Duodenal mucosa (tissue), 2 donors: Measurements from ENCODE around the gene LRG1.

Source experiments
- H3K27ac ChIP-seq: one replicate; pipeline ENCODE4 v1.7.0; 2013; ENCODE audit warnings: low read depth, low read length
- H3K27me3 ChIP-seq, 2 donors: one replicate each; pipeline ENCODE4 v1.7.0; 2013; ENCODE audit warnings: low read length in 2 of 2, control low read depth in 1 of 2; ENCODE audit not compliant: insufficient read depth in 2 of 2, control insufficient read depth in 1 of 2
- H3K36me3 ChIP-seq, 2 donors: one replicate each; pipeline ENCODE4 v1.7.0; 2013; ENCODE audit warnings: low read length in 2 of 2, control low read depth in 1 of 2; ENCODE audit not compliant: insufficient read depth in 2 of 2, control insufficient read depth in 1 of 2
- H3K4me1 ChIP-seq, 2 donors: one replicate each; pipeline ENCODE4 v1.7.0; 2013; ENCODE audit warnings: low read length in 2 of 2, control low read depth in 1 of 2; ENCODE audit not compliant: insufficient read depth in 2 of 2, control insufficient read depth in 1 of 2
- H3K4me3 ChIP-seq, 2 donors: one replicate each; pipeline ENCODE4 v1.7.0; 2013; ENCODE audit warnings: low read length in 2 of 2, low read depth in 1 of 2
- H3K9ac ChIP-seq, 2 donors: one replicate each; pipeline ENCODE4 v1.7.0; 2013; ENCODE audit warnings: low read length in 2 of 2, low read depth in 1 of 2
- H3K9me3 ChIP-seq, 2 donors: one replicate each; pipeline ENCODE4 v1.7.0; 2013; ENCODE audit warnings: low read length in 2 of 2, control low read depth in 1 of 2; ENCODE audit not compliant: control insufficient read depth in 1 of 2

Gene LRG1

DNA sequence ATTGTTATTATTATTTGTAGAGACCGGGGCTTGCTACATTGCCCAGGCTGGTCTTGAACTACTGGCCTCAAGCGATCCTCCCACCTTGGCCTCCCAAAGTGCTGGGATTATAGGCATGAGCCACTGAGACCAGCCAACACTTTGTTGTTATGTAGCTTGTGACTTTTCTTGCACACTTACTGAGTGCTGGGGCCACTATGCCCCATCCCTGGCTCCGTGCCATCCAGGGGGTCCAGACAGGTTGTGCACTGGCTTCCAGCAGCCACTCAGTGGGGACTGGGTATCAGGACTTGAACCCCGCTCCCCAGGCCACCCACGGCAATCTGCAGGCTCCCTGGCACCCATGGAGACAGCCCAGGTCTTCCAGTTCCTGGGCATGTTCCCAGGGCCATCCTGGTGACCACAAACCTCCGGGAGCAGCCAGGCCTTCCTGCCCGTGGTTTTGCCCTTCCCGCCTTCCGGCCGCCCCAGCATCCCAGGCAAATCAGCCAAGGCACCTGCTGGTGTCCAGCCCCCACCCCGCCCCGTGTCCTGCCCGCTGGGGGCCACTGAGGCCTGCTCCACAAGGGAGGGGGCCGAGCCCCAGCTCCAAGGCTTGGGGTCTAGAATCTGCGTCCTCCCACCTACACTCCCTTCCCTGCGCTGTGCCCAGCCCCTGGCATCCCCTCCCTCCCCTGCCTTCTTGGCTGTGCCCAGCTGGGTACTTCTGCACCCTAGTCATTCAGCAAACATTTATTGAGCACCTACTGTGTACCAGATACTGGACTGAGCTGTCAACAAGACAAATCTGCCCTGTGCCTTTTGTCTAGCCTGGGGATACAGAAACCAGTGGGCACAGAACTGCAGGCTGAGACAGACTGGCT is 43.4 kb upstream of the LRG1 start:
- Histone ChIP-seq H3K36me3 (no peaks in the 10 kb centered on the region), H3K9ac (no peak overlapping the region), H3K9me3 (no peaks in the 10 kb centered on the region), H3K27ac (no peak overlapping the region), H3K4me3 (no peak overlapping the region), H3K27me3 (peaks cover 63 to 69% of the 10 kb centered on the region in 2 donors), H3K4me1 (peaks cover 0 to 4% of the 10 kb centered on the region in 2 donors)

DNA sequence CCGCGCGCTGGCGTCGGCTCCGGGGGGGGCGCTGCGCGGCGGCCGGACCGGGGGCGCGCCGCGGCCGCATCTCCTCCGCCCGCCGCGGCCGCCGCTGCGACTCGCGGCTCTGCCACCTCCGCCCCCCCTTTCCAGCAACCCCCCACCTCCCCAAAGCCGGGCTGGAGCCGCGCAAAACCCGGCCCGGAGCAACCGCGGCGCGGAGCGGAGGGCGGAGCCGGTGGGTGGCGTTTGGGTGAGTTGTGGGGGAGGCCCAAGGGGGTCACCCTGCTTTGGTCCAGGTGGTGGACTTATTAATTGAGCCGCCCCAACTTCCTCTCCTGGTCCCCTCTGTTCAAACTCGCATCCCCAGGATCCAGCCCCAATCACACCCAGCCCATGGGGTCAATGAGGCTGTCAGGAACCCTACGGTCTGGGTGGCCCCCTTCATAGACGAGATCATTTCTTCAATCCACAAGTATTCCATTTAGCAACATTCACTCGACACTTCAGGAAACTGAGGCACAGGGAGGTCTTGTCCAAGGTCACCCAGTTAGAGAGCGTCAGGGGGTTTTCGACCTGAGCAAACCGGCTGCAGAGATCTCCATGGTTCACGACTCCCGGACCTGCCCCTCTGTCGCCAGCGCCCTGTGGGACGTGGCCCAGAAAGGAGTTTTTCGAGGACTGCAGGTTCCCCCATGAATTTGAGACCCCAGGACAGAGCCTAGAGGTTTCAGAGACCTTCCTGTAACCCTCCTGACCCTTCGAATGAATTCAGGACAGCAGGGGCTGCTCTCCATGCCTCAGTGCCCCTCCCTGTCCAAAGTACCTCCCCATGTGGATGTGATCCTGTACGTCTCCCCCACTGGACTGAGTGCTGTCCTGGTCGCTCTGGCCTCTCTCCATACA is 42.1 kb upstream of the LRG1 start:
- H3K27ac ChIP-seq = no peak overlapping the region
- no peak overlapping the region for H3K4me3 ChIP-seq
- no peaks in the 10 kb centered on the region for H3K36me3 ChIP-seq
- no peak overlapping the region for H3K9ac ChIP-seq
- H3K4me1 ChIP-seq = peaks cover 0 to 4% of the 10 kb centered on the region in 2 donors
- H3K27me3 ChIP-seq = peaks cover 67% of the 10 kb centered on the region in 2 donors
- no peaks in the 10 kb centered on the region for H3K9me3 ChIP-seq

DNA sequence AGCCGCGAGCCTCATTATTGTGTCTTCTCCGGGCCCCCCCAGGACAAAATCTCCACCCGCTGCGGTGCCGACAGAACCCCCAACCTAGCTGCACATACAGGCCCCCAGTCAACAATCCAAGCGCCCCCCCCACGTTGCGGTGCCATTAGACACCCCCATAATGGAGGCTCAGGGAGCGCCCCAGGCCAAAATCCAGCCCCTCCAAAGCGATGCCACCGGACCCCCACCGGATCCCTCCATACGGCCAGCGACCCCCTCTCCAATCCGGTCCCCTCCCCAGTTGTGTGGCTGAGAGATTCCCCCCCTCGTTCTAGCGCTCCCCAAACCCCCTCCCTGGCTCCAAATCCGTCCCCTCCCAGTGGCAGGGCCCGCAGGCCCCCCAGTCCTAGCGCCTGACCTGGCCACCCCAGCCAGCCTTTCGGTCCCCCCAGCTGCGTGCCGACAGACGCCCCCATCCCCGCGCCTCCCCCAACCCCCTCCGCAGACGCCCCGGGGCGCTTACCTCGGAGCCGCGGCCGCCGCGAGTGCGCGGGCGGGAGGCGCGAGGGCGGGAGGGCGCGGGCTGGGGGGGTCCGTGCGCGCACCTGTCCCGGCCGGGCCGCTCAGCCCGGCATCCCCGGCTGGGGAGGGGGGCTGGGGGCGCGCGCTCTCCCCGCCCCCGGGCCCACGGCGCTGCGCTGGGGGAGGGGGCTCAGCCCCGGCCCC is 41.3 kb upstream of the LRG1 start:
- no peak overlapping the region for H3K4me3 ChIP-seq
- no peak overlapping the region for H3K27ac ChIP-seq
- H3K9ac ChIP-seq = no peak overlapping the region
- H3K4me1 ChIP-seq = peaks cover 0 to 4% of the 10 kb centered on the region in 2 donors
- peaks cover 59 to 63% of the 10 kb centered on the region in 2 donors for H3K27me3 ChIP-seq
- no peaks in the 10 kb centered on the region for H3K36me3 ChIP-seq
- no peaks in the 10 kb centered on the region for H3K9me3 ChIP-seq

DNA sequence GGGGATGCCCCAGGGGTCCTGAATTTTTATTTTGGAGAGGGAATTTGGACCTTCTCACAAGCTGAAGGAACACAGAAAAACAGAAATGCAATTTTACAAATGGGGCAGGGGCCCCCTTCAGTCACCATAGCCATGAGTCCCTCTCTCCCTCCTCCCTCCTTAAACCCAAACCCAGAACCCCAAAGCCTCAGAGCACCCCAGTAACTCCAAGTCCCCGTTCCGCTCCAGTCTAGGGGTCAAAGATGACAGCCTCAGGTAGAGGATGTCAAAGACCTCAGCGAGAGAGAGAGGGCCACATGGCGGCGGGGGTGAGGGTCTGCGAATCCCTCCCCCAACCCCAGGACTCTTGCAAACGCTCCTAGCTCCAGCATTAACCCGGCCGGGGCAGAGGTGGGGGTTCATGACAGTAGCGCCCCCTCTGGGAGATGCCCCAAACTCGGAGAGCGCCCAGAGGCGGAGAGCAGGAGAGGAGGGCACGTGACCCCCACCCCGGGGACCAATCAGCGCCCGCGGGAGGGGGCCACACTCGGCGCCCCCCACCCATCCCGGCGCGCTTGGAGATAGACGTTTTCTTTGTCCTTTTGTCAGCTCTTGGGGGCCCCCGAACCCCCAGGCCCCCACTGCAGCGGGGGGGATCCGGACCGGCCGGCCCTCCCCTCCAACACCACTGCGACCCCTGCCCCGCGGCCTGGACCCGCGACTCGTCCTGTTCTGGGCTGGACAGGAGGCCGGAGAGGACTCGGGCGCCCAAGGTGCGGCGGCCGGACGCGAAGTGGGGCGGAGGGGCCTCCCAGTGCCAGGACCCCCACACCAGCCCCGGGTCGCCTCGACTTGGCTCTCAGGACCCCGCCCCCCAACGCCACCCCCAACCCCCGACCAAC is 40.4 kb upstream of the LRG1 start:
- H3K4me3 ChIP-seq = no peak overlapping the region
- H3K4me1 ChIP-seq = peaks cover 0 to 4% of the 10 kb centered on the region in 2 donors
- H3K27me3 ChIP-seq = peaks cover 54 to 65% of the 10 kb centered on the region in 2 donors
- no peak overlapping the region for H3K9ac ChIP-seq
- H3K36me3 ChIP-seq = no peaks in the 10 kb centered on the region
- H3K27ac ChIP-seq = no peak overlapping the region
- H3K9me3 ChIP-seq = no peaks in the 10 kb centered on the region

DNA sequence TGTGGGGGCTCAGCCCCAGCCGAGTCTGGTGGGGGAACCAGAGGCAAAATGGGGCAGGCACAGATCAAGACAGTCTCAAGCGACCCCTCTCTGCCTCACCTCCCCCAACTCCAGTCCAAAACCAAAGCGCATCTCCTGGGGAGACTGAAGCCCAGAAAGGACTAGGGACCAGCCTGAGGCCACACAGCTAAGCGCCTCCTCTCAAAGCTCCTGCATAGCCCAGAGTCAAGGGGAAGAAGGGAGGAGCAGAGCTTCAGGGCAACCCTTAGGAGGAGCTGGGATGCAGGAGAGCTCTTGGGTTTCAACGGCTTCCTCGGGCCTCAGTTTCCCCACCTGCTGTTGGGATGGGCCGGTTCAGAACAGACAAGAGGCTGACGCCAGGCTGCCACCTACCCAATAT is 39.6 kb upstream of the LRG1 start:
- H3K4me1 ChIP-seq = peaks cover 0 to 4% of the 10 kb centered on the region in 2 donors
- H3K9ac ChIP-seq = no peak overlapping the region
- peaks cover 47 to 62% of the 10 kb centered on the region in 2 donors for H3K27me3 ChIP-seq
- no peaks in the 10 kb centered on the region for H3K9me3 ChIP-seq
- no peaks in the 10 kb centered on the region for H3K36me3 ChIP-seq
- H3K27ac ChIP-seq = no peak overlapping the region
- H3K4me3 ChIP-seq = no peak overlapping the region

DNA sequence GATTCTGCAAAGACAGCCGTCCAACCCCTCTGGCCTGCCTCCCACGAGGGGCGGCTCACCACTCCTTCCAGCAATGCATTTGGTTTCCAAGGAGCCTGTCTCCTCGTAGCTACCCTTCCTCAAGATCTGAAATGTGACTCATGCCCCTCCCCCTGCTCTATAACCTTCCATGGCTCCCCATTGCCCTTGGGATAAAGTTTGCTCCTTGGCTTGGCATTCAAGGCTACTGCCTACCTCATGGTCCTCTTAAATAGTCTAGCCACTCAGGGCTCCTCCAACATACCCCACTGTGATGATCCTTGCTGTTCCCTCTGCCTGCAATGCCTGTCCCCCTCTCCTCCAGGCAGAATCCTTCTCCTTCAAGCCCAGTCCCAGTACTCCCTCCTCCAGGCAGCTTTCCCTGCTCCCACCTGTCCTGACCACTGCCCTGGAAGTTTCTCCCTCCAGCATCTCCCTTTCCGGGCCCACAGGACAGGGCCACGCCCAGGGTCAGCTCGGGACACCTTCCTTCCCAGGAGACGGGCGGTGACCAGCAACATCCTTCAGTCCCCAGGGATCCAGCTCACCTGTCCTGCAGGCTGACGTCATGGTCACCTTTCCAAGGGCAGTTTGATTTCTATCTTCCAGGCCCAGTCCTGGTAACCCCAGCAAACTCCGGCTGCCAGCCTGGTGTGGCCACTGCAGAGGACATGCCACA is 38.9 kb upstream of the LRG1 start:
- Histone ChIP-seq H3K27me3 (peaks cover 42 to 56% of the 10 kb centered on the region in 2 donors), H3K36me3 (no peaks in the 10 kb centered on the region)

DNA sequence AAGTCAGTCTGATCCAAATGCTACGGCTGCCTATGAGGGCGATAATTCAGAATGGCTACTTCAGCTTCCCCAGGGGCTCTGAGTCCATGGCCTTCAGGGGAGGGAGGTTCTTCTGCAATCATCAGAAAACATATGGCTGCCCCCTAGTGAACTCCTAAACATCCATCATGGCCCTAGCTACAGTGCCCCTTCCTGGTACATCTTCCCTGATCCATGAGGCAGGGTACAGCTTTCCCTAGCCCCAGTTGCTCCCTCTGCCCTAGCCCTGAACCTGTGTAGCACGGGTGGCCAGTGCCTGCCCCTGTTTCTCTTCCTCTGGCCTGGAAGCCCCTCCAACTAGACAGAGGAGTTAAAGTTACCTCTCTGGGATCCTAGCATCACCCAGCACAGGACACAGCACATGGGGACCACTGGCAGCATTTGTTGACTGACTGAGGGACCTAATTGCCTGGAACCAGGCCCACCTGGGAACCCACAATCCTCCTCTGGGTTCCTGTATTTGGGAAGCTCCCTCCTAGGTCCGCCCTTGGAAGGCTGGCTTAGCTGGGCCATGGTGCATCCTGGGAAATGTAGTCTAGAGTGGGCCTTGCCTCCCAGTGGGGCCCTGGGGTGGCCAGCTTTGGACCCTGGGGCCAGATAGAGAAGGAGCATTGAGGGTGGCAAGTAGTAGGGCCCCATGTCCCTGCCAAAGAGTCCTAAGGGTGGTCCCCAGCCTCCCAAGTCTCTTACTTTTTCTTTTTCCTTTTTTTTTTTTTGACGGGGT is 37.4 kb upstream of the LRG1 start:
- Histone ChIP-seq H3K4me1 (no peaks in the 10 kb centered on the region), H3K27ac (no peak overlapping the region), H3K36me3 (no peaks in the 10 kb centered on the region), H3K9me3 (no peaks in the 10 kb centered on the region), H3K4me3 (no peak overlapping the region), H3K9ac (no peak overlapping the region), H3K27me3 (peaks cover 32 to 42% of the 10 kb centered on the region in 2 donors)

More for the DNA sequence above, 38.9 kb upstream of the LRG1 start:
- Histone ChIP-seq H3K4me3 (no peak overlapping the region), H3K27ac (no peak overlapping the region), H3K9me3 (no peaks in the 10 kb centered on the region), H3K4me1 (no peaks in the 10 kb centered on the region), H3K9ac (no peak overlapping the region)

DNA sequence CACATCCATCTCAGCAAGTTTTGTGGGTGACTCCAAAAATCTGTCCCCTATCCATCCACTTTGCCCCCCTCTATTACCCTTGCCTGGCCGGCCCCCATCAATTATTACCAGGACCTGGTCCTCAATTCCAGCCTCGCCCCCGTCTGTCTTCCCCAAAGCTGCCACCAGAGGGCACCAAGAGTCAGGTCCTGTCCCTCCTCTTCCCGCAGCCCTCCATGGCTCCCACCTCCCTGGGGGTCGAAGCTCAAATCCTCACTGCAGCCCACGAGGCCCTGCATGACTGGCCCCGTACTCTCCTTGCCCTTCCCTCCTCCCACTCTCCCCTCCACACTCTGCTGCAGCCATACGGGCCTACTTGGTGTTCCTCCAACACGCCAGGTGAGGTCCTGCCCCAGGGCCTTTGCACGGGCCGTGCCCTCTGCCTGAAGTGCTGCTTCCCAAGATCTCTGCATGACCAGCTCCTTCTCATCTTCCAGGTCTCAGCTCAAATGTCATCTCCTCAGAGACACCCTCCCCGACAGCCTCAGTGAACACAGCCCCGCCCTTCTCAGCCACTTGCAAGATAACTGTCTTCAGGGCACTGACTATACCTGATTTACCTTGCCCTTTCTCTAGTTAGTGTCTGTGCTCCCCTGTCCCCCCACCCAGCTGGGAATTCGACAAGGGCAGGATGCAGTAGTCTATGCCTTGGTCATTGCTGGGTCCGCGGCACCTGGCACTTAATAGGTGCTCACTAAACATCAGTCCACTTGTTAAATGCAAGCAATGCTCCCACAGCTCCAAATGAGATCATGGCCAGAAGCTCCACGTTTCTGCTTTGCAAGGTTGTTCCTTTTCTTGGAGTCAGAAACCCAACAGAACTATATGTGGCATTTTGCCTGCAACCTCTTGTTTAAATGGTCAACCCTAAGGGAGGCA is 36.4 kb upstream of the LRG1 start:
- peak overlapping the region; percentile 25 for H3K27ac ChIP-seq
- H3K4me3 ChIP-seq = no peak overlapping the region
- no peaks in the 10 kb centered on the region for H3K36me3 ChIP-seq
- no peaks in the 10 kb centered on the region for H3K4me1 ChIP-seq
- H3K9ac ChIP-seq = no peak overlapping the region
- H3K9me3 ChIP-seq = no peaks in the 10 kb centered on the region
- H3K27me3 ChIP-seq = peaks cover 26 to 37% of the 10 kb centered on the region in 2 donors
